OCI-LY3 (cell line): ENCODE measurements around the gene PRPF6.

ENCODE experiments used
- H2AFZ ChIP-seq: fragments of 200-600, 300-600 bp; shearing (Covaris generic); 2 replicates; pipeline ENCODE4 v1.6.0; 2014; ENCODE audit warnings: antibody characterized with exemption, low read depth, low read length
- H3K27ac ChIP-seq: fragments of 200-600, 300-600 bp; sonication (generic); 2 replicates; pipeline ENCODE4 v1.5.1; 2014; ENCODE audit warnings: mild to moderate bottlenecking, low read length, moderate library complexity, mixed read lengths
- H3K27me3 ChIP-seq: fragments of 200-600, 300-600 bp; sonication (generic); 2 replicates; pipeline ENCODE4 v1.6.1; 2014; ENCODE audit warnings: low read depth, low read length, mixed read lengths
- H3K36me3 ChIP-seq: fragments of 200-600, 300-600 bp; sonication (generic); replicated peaks from 2 replicates; pipeline ENCODE3; 2014; ENCODE audit warnings: low read depth, low read length, mixed read lengths
- H3K4me1 ChIP-seq: fragments of 300-600, 200-600 bp; sonication (generic); 2 replicates; pipeline ENCODE4 v1.6.1; 2014; ENCODE audit warnings: low read length, mixed read lengths
- H3K4me2 ChIP-seq: fragments of 200-600, 300-600 bp; sonication (generic); 2 replicates; pipeline ENCODE4 v1.6.1; 2014; ENCODE audit warnings: low read length, mixed read lengths
- H3K4me3 ChIP-seq: fragments of 300-600, 200-600 bp; sonication (generic); 2 replicates; pipeline ENCODE4 v1.5.1; 2014; ENCODE audit warnings: antibody characterized with exemption, mild to moderate bottlenecking, low read length, moderate library complexity
- H3K79me2 ChIP-seq: fragments of 300-600, 200-600 bp; shearing (Covaris generic); 2 replicates; pipeline ENCODE4 v1.6.1; 2014; ENCODE audit warnings: mild to moderate bottlenecking, low read length, mixed read lengths
- H3K9ac ChIP-seq: fragments of 300-600, 200-600 bp; shearing (Covaris generic); 2 replicates; pipeline ENCODE4 v1.6.0; 2014; ENCODE audit warnings: mild to moderate bottlenecking, low read length, moderate library complexity
- H3K9me3 ChIP-seq: fragments of 200-600, 300-600 bp; shearing (Covaris generic); 2 replicates; pipeline ENCODE4 v1.6.1; 2014; ENCODE audit warnings: low read length, mixed read lengths; ENCODE audit not compliant: insufficient read depth
- H4K20me1 ChIP-seq: fragments of 200-600, 300-600 bp; sonication (generic); 2 replicates; pipeline ENCODE4 v1.6.1; 2016; ENCODE audit warnings: low read length, mixed read lengths; ENCODE audit not compliant: insufficient read depth
- EZH2phosphoT487 ChIP-seq: fragments of 200-600 bp; shearing (Covaris generic); IDR thresholded peaks from 2 replicates; pipeline ENCODE4 v1.6.1; 2018; ENCODE audit warnings: antibody characterized with exemption, mixed run types, low read depth
- TF ChIP-seq, protein P1 (sequence below): fragments of 200-600, 300-600 bp; sonication (generic); IDR thresholded peaks from 2 replicates; pipeline ENCODE4 v1.5.1; 2014; ENCODE audit warnings: antibody characterized with exemption, low read length, low read depth

Gene PRPF6

DNA sequence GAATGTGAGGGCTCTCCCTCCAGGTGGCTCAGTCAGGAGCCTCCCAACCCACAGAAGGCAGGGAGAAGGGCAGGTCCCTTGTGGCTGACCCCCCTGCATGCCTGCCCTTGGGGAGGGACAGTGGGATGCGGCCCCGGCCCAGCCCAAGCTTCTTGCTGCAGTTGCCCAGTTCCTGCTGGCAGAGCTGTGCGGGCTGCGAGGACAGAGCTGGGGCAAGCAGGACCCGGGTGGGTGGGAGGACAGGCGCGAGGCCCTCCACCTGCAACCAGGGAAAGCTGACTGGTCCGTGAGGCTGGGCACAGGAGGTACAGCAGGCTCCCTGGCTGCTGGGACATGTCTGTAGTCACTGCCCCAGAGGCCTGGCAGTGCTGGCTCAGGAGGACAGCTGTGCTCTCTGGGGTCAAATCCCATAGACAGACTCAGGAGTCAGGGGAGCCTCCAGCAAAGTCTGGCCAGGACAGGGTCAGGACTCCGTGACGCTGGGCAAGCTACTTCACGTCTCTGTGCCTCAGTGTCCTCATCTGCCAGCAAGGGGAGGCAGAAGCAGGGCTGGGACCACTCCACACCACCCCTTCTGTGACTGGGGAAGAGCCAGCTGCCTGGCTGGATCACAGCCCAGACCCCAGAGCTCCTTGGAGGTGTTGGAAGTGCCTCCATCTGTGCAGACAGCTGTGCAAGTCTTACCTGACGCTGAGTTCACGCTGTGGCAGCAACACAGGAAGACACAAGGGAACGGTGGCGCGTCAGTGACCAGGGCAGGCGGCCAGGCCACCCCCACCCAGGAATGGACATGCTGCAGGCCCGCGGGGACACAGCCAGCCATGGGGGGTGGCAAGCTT, 37.7 kb upstream of the PRPF6 start:
- no peak overlapping the region for H2AFZ ChIP-seq
- TF ChIP-seq, protein P1, sequence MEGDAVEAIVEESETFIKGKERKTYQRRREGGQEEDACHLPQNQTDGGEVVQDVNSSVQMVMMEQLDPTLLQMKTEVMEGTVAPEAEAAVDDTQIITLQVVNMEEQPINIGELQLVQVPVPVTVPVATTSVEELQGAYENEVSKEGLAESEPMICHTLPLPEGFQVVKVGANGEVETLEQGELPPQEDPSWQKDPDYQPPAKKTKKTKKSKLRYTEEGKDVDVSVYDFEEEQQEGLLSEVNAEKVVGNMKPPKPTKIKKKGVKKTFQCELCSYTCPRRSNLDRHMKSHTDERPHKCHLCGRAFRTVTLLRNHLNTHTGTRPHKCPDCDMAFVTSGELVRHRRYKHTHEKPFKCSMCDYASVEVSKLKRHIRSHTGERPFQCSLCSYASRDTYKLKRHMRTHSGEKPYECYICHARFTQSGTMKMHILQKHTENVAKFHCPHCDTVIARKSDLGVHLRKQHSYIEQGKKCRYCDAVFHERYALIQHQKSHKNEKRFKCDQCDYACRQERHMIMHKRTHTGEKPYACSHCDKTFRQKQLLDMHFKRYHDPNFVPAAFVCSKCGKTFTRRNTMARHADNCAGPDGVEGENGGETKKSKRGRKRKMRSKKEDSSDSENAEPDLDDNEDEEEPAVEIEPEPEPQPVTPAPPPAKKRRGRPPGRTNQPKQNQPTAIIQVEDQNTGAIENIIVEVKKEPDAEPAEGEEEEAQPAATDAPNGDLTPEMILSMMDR = no peak
- no peak for TF ChIP-seq EZH2phosphoT487
- no peak overlapping the region for H3K4me3 ChIP-seq
- peaks cover 24% of the 10 kb centered on the region for H3K36me3 ChIP-seq
- peaks cover 12% of the 10 kb centered on the region for H3K4me1 ChIP-seq
- H4K20me1 ChIP-seq = peaks cover 52% of the 10 kb centered on the region
- H3K9me3 ChIP-seq = no peaks in the 10 kb centered on the region
- no peaks in the 10 kb centered on the region for H3K27me3 ChIP-seq
- H3K4me2 ChIP-seq = no peak overlapping the region
- H3K27ac ChIP-seq = no peak overlapping the region
- peaks cover 17% of the 10 kb centered on the region for H3K79me2 ChIP-seq
- H3K9ac ChIP-seq = no peak overlapping the region

DNA sequence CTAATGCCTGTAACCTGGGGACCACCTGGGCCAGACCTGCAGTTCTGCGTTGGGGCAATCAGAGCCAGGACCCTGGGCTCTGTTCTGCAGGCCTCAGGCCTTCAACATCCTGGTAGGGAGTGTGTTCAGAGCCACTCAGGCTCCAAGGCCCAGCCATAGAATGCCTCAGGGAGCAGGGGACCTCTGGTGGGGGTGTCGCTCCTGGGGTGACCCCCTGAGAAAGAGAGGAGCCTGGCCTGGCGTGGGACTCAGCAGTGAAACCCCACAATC, 37.2 kb upstream of the PRPF6 start:
- H4K20me1 ChIP-seq = peaks cover 58% of the 10 kb centered on the region
- no peak overlapping the region for H3K9ac ChIP-seq
- no peak overlapping the region for H2AFZ ChIP-seq
- TF ChIP-seq, protein P1 = no peak
- no peak for TF ChIP-seq EZH2phosphoT487
- no peaks in the 10 kb centered on the region for H3K9me3 ChIP-seq
- H3K4me3 ChIP-seq = no peak overlapping the region
- H3K27ac ChIP-seq = no peak overlapping the region
- peaks cover 18% of the 10 kb centered on the region for H3K4me1 ChIP-seq
- no peaks in the 10 kb centered on the region for H3K27me3 ChIP-seq
- peaks cover 22% of the 10 kb centered on the region for H3K36me3 ChIP-seq
- H3K4me2 ChIP-seq = no peak overlapping the region
- H3K79me2 ChIP-seq = peaks cover 19% of the 10 kb centered on the region

DNA sequence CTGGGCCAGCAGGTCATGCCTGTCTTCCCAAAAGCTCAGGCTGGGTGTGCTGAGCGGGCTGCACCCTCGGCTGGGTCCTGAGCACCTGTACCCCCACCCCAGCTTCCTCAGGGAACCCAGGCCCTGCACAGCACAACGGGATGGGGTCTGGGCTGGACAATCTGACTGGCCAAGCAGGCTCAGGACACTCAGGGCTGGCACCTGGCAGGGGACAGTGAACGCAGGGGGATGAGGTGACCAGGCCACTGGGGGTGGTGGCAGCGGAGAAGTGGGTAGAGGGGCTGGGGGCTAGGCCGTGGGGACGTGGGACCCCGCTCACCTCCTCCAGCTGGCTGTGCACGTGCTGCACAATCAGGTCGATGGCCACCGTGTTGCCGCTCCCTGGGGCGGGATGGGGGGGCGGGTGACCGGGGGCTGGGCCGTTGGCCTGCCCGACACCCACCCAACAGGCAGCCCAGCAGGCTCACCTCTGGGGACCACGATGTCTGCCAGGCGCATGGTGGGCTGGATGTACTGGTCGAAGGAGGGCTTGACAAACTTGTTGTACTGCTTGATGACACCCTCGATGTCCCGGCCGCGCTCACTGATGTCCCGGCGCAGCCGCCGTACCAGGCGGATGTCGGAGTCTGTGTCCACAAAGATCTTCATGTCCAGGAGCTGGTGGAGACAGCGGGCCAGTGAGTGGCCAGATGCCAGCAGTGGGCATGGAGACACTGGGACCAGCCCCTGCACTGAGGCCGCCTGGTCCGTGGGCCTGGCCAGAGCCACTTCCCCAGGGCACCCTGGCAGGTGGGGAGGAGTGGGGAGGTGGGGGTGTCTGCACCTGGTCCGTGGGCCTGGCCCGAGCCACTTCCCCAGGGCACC, 36.6 kb upstream of the PRPF6 start:
- Histone ChIP-seq H3K9ac (no peak overlapping the region), H3K4me1 (peaks cover 23% of the 10 kb centered on the region), H3K27ac (no peak overlapping the region), H3K9me3 (no peaks in the 10 kb centered on the region), H3K4me3 (no peak overlapping the region), H3K79me2 (peaks cover 19% of the 10 kb centered on the region), H4K20me1 (peaks cover 63% of the 10 kb centered on the region), H3K4me2 (no peak overlapping the region), H3K36me3 (peaks cover 19% of the 10 kb centered on the region), H3K27me3 (no peaks in the 10 kb centered on the region), H2AFZ (no peak overlapping the region)
- TF ChIP-seq EZH2phosphoT487 = no peak
- TF ChIP-seq, protein P1 = no peak

DNA sequence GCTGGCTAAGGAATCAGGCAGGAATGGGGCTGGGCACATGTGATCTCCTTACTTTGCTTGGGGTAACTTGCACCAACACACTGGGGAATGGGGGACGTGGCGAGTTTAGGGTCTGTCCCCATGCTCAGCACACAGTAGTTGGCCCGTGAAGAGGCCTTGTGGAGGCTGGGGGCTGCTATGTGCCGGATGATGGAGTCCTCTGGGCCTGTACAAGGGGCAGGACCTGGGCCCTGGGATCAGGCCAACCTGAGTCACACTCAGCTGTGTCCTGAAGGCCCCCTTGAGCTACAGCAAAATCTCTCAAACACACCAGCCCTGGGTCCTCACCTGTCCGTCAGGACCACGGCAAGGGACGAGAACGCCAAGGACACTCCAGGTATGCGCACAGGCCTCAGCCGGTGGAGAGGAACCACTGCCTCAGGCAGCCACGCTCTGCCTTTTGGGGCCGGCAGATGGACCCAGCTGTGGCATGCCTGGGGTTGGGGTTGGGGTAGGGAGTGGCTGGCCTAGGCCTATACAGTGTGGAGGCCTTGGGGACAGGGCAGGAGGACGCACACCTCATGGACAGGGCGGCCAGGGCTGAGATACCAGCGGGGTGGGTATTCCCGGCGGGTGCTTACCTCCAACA, 35.8 kb upstream of the PRPF6 start:
- Histone ChIP-seq H3K4me1 (peaks cover 32% of the 10 kb centered on the region), H2AFZ (no peak overlapping the region), H3K79me2 (peaks cover 23% of the 10 kb centered on the region), H3K36me3 (peaks cover 17% of the 10 kb centered on the region), H3K9me3 (no peaks in the 10 kb centered on the region), H4K20me1 (peaks cover 70% of the 10 kb centered on the region), H3K27me3 (no peaks in the 10 kb centered on the region), H3K27ac (no peak overlapping the region), H3K4me3 (no peak overlapping the region), H3K4me2 (no peak overlapping the region), H3K9ac (no peak overlapping the region)
- TF ChIP-seq, protein P1 = no peak
- TF ChIP-seq EZH2phosphoT487 = no peak
